Body of pancreas (tissue), 4 donors: Measurements from ENCODE around the gene HECW1.

Source experiments
- POLR2A ChIP-seq, 3 donors: fragments of 450-650 bp; IDR thresholded peaks; one replicate each; pipeline ENCODE4 v1.6.1; 2016; ENCODE audit warnings: antibody characterized with exemption in 3 of 3, mild to moderate bottlenecking in 2 of 3
- TF ChIP-seq, protein P1 (sequence below), 7 experiments: fragments of 450-650 bp in 4 of 7; fragments of 200-600 bp in 3 of 7; sonication (generic) in 3 of 7; IDR thresholded peaks; one replicate each; pipeline ENCODE4 v1.5.1; 2016 to 2019; ENCODE audit warnings: antibody characterized with exemption in 7 of 7

DNA sequence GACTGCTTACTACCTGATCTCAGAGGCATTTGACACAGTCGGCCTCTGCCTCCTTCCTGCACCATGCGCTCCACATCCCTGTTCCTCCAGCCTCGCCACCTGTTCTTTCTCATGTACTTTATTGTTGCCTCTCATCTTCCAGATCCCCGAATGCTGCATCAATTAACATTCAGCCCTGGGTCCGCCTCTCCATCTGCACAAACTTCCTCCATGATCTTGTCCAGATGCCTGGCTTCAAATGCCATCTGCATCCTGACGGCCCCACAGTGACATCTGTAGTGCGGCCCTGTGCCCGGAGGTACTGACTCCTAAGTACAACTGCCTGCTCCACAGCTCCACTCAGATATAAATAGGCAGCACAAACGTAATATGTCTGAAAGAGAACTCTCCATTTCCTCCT, 419.3 kb downstream of the HECW1 start:
- TF ChIP-seq POLR2A (IDR thresholded peaks at IDR 0.05) = no peak
- TF ChIP-seq, protein P1, sequence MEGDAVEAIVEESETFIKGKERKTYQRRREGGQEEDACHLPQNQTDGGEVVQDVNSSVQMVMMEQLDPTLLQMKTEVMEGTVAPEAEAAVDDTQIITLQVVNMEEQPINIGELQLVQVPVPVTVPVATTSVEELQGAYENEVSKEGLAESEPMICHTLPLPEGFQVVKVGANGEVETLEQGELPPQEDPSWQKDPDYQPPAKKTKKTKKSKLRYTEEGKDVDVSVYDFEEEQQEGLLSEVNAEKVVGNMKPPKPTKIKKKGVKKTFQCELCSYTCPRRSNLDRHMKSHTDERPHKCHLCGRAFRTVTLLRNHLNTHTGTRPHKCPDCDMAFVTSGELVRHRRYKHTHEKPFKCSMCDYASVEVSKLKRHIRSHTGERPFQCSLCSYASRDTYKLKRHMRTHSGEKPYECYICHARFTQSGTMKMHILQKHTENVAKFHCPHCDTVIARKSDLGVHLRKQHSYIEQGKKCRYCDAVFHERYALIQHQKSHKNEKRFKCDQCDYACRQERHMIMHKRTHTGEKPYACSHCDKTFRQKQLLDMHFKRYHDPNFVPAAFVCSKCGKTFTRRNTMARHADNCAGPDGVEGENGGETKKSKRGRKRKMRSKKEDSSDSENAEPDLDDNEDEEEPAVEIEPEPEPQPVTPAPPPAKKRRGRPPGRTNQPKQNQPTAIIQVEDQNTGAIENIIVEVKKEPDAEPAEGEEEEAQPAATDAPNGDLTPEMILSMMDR (IDR thresholded peaks at IDR 0.05) = no peak
